ENCODE data around the gene ADGRD1. TPM values are rescaled to one million over a fixed set of nuclear protein-coding genes. Genes with fewer than 3 reads are reported as not detected.

The ADGRD1 gene
- total and polyA plus RNA-seq, 2 of the 8 experiments (the other 6 are each of a cell fraction or from before 2014, with no cell fraction given), result 0.36 to 0.48 TPM

GRCh38 chr12:131065279-131065678, 111.6 kb downstream of the ADGRD1 start:
- no peak overlapping the region for H2BK15ac ChIP-seq (ENCODE audit: low read length)
- no peak overlapping the region for H3K18ac ChIP-seq (ENCODE audit: extremely low read depth, low read length)
- no peaks in the 10 kb centered on the region for H3K23me2 ChIP-seq (ENCODE audit: low read depth, low read length)
- H3K4me1 ChIP-seq (replicated peaks in 1 of 4; ENCODE audit: control insufficient read depth in 3 of 4, insufficient read depth in 4 of 4, low read length in 3 of 4), result no peaks in the 10 kb centered on the region
- H2BK5ac ChIP-seq (ENCODE audit: low read depth, low read length), result no peak overlapping the region
- H4K91ac ChIP-seq (replicated peaks; ENCODE audit: insufficient read length, low read length), result no peak overlapping the region
- H3K4me2 ChIP-seq (ENCODE audit: insufficient read depth in 1 of 2, low read depth in 2 of 2, low read length in 2 of 2), result no peak overlapping the region
- no peaks in the 10 kb centered on the region for H3K79me1 ChIP-seq (ENCODE audit: low read depth, low read length)
- H2BK12ac ChIP-seq (ENCODE audit: low read depth, low read length), result peak overlapping the region; percentile 75; the same call in 1 of the 2 replicates
- no peak overlapping the region for H3K56ac ChIP-seq (replicated peaks; ENCODE audit: insufficient read length, low read depth, low read length)
- DNase-seq (ENCODE audit: low read depth in 1 of 2, low spot score in 2 of 2), result no peak
- no peak overlapping the region for H2AK5ac ChIP-seq (ENCODE audit: low read depth, low read length)
- TF ChIP-seq SIX5 (IDR thresholded peaks at IDR 0.05; ENCODE audit: low read depth, low read length) (no peak), SP4 (IDR thresholded peaks at IDR 0.05; ENCODE audit: low read length) (no peak), CREB1 (IDR thresholded peaks at IDR 0.05) (no peak)
- H3K79me2 ChIP-seq (ENCODE audit: control insufficient read depth in 1 of 2, insufficient read depth in 2 of 2, low read length in 2 of 2), result no peaks in the 10 kb centered on the region
- no peak overlapping the region for H3K9ac ChIP-seq (replicated peaks in 1 of 4; ENCODE audit: extremely low read depth in 1 of 4, low read depth in 3 of 4, low read length in 3 of 4)
- H3K27me3 ChIP-seq (replicated peaks in 1 of 4; ENCODE audit: control insufficient read depth in 3 of 4, extremely low read depth in 1 of 4, insufficient read depth in 3 of 4, low read length in 3 of 4), result no peaks in the 10 kb centered on the region
- H4K20me1 ChIP-seq (replicated peaks in 1 of 2; ENCODE audit: control insufficient read depth in 1 of 2, insufficient read depth in 2 of 2, low read length in 2 of 2), result no peaks in the 10 kb centered on the region
- no peak overlapping the region for H2BK20ac ChIP-seq (ENCODE audit: low read length)
- H3K4me3 ChIP-seq (ENCODE audit: extremely low read depth in 1 of 4, insufficient read depth in 2 of 4, low read depth in 3 of 4, low read length in 4 of 4), result no peak overlapping the region
- no peak overlapping the region for H4K5ac ChIP-seq (ENCODE audit: insufficient read length, low read depth, low read length)
- H3K14ac ChIP-seq (ENCODE audit: insufficient read length), result no peak overlapping the region
- H2BK120ac ChIP-seq (replicated peaks; ENCODE audit: low read depth, low read length), result no peak overlapping the region
- ChIA-PET POLR2A (ENCODE audit: partially characterized antibody) (no interaction called here), CTCF (ENCODE audit: partially characterized antibody) (no interaction called here)
- H3K9me3 ChIP-seq (ENCODE audit: insufficient read depth in 2 of 2, low read depth in 1 of 2, low read length in 1 of 2), result no peaks in the 10 kb centered on the region
- H4K8ac ChIP-seq (ENCODE audit: extremely low read depth, insufficient read depth, low read length), result no peak overlapping the region
- no peak for FAIRE-seq
- no peaks in the 10 kb centered on the region for H3K36me3 ChIP-seq (ENCODE audit: control insufficient read depth in 2 of 4, insufficient read depth in 4 of 4, low read length in 3 of 4)
- H3K23ac ChIP-seq (ENCODE audit: insufficient read length), result no peak overlapping the region
- 78% methylated on average over 10 of the region's 11 CpGs; no CpG with 5 or more reads in 1 of the 2 experiments for WGBS, 2 experiments (ENCODE audit: extremely low coverage in 1 of 2, insufficient coverage in 1 of 2, insufficient read length in 1 of 2, insufficient replicate concordance in 2 of 2, low coverage in 1 of 2, low lambda C conversion rate in 2 of 2, missing lambda C conversion rate in 1 of 2)
- H2AFZ ChIP-seq (ENCODE audit: low read length), result no peak overlapping the region
- no peak overlapping the region for H3K4ac ChIP-seq (replicated peaks; ENCODE audit: insufficient read length, low read depth, low read length)
- no peak overlapping the region for H3K27ac ChIP-seq (ENCODE audit: low read depth, low read length)

Data from H1 (cell line).